HepG2 (cell line): Measurements from ENCODE around the gene ADRM1. TPM values are rescaled to one million over a fixed set of nuclear protein-coding genes. Genes with fewer than 3 reads are reported as not detected.

Experiments used
- CBX5 ChIP-seq: sonication (generic); formaldehyde crosslinking; IDR thresholded peaks from 2 replicates; pipeline ENCODE4 v1.4.0; 2020; ENCODE audit warnings: missing genetic modification reagents, borderline replicate concordance
- CC2D1A ChIP-seq: sonication (generic); formaldehyde crosslinking; IDR thresholded peaks from 2 replicates; pipeline ENCODE4 v1.8.1; 2023; ENCODE audit warnings: mild to moderate bottlenecking, missing genetic modification reagents
- CSRNP2 ChIP-seq: sonication (generic); formaldehyde crosslinking; conservative IDR thresholded peaks from 2 replicates; pipeline ENCODE4 v1.8.0; 2022; ENCODE audit warnings: low read depth, missing genetic modification reagents
- GATA4 ChIP-seq: sonication (generic); IDR thresholded peaks from 2 replicates; pipeline ENCODE4 v1.6.1; 2016; ENCODE audit warnings: antibody characterized with exemption, low read depth, borderline replicate concordance
- HOXD1 ChIP-seq: sonication (generic); formaldehyde crosslinking; IDR thresholded peaks from 2 replicates; pipeline ENCODE4 v1.5.0; 2020; ENCODE audit warnings: missing genetic modification reagents
- KAT2B ChIP-seq: fragments of 150-350 bp; IDR thresholded peaks from 2 replicates; pipeline ENCODE4 v1.6.1; 2014; ENCODE audit warnings: low read depth, low read length, borderline replicate concordance
- KDM4B ChIP-seq: sonication (generic); formaldehyde crosslinking; IDR thresholded peaks from 2 replicates; pipeline ENCODE4 v1.4.0; 2020; ENCODE audit warnings: missing genetic modification reagents
- KMT2B ChIP-seq: IDR thresholded peaks from 2 replicates; pipeline ENCODE4 v1.6.1; 2016; ENCODE audit warnings: missing genetic modification reagents, missing compliant biosample characterization
- MAFG ChIP-seq: sonication (generic); formaldehyde crosslinking; IDR thresholded peaks from 2 replicates; pipeline ENCODE4 v1.5.1; 2020; ENCODE audit warnings: mild to moderate bottlenecking, missing genetic modification reagents
- MXD3 ChIP-seq: IDR thresholded peaks from 2 replicates; pipeline ENCODE4 v1.6.1; 2016; ENCODE audit warnings: mild to moderate bottlenecking, missing biosample characterization, missing genetic modification reagents
- MYNN ChIP-seq: sonication (generic); formaldehyde crosslinking; IDR thresholded peaks from 2 replicates; pipeline ENCODE4 v1.4.0; 2020; ENCODE audit warnings: mild to moderate bottlenecking, low read depth, missing genetic modification reagents
- MYPOP ChIP-seq: sonication (generic); formaldehyde crosslinking; IDR thresholded peaks from 2 replicates; pipeline ENCODE4 v1.8.1; 2023; ENCODE audit warnings: mild to moderate bottlenecking, moderate library complexity, missing genetic modification reagents
- PAX8 ChIP-seq: sonication (generic); formaldehyde crosslinking; IDR thresholded peaks from 2 replicates; pipeline ENCODE4 v1.8.0; 2022; ENCODE audit warnings: mild to moderate bottlenecking, missing genetic modification reagents, borderline replicate concordance
- RXRB ChIP-seq: IDR thresholded peaks from 2 replicates; pipeline ENCODE4 v1.6.1; 2016; ENCODE audit warnings: borderline replicate concordance, missing genetic modification reagents, missing compliant biosample characterization
- SMAD3 ChIP-seq: sonication (generic); formaldehyde crosslinking; IDR thresholded peaks from 2 replicates; pipeline ENCODE4 v1.4.0; 2020; ENCODE audit warnings: missing genetic modification reagents
- SNAPC5 ChIP-seq: sonication (generic); formaldehyde crosslinking; IDR thresholded peaks from 2 replicates; pipeline ENCODE4 v1.8.1; 2023; ENCODE audit warnings: mild to moderate bottlenecking, missing genetic modification reagents, borderline replicate concordance
- SOX5 ChIP-seq: IDR thresholded peaks from 2 replicates; pipeline ENCODE4 v1.6.1; 2016; ENCODE audit warnings: borderline replicate concordance
- SP5 ChIP-seq: IDR thresholded peaks from 2 replicates; pipeline ENCODE4 v1.6.1; 2016; ENCODE audit warnings: low read depth, borderline replicate concordance
- TAF15 ChIP-seq: fragments of 200-400 bp; formaldehyde crosslinking; IDR thresholded peaks from one replicate; pipeline ENCODE4 v1.6.1; 2018; ENCODE audit warnings: mild to moderate bottlenecking, low read depth, low read length; ENCODE audit not compliant: poor library complexity, severe bottlenecking
- USF2 ChIP-seq, 2 experiments: sonication (generic) in 1 of 2; formaldehyde crosslinking in 1 of 2; IDR thresholded peaks; 2 replicates each; pipeline versions ENCODE4 v1.5.1 to v1.6.1; 2011 to 2020; ENCODE audit warnings: borderline replicate concordance in 1 of 2, low read depth in 1 of 2, low read length in 1 of 2, mild to moderate bottlenecking in 1 of 2, missing genetic modification reagents in 1 of 2, moderate library complexity in 1 of 2
- ZC3H13 ChIP-seq: sonication (generic); formaldehyde crosslinking; IDR thresholded peaks from 2 replicates; pipeline ENCODE4 v1.8.1; 2023; ENCODE audit warnings: mild to moderate bottlenecking, missing genetic modification reagents, moderate library complexity
- ZNF180 ChIP-seq: sonication (generic); formaldehyde crosslinking; IDR thresholded peaks from 2 replicates; pipeline ENCODE4 v1.4.0; 2020; ENCODE audit warnings: low read depth, missing genetic modification reagents, borderline replicate concordance
- ZNF547 ChIP-seq: sonication (generic); formaldehyde crosslinking; IDR thresholded peaks from 2 replicates; pipeline ENCODE4 v1.5.1; 2020; ENCODE audit warnings: mild to moderate bottlenecking, missing genetic modification reagents
- ZNF576 ChIP-seq: sonication (generic); formaldehyde crosslinking; IDR thresholded peaks from 2 replicates; pipeline ENCODE4 v1.4.0; 2020; ENCODE audit warnings: mild to moderate bottlenecking, missing genetic modification reagents
- ZSCAN21 ChIP-seq: sonication (generic); formaldehyde crosslinking; IDR thresholded peaks from 2 replicates; pipeline ENCODE4 v1.8.0; 2022; ENCODE audit warnings: mild to moderate bottlenecking, missing genetic modification reagents, moderate library complexity, borderline replicate concordance
- polyA plus RNA-seq, 8 experiments: library from polyadenylated mRNA; depleted of rRNA in 3 of 8; stranded (reverse) in 7 of 8; unstranded in 1 of 8; fragments of >200 nt; fragmentation: Illumina TruSeq in 4 of 8; extraction: Trizol in 4 of 8; gene quantifications; 2 replicates each; pipeline versions ENCODE4 v1.2.1 to v1.2.3, GENCODE V29; 2011 to 2016; ENCODE audit warnings: low read depth in 4 of 8, missing spikeins in 1 of 8, mixed read lengths in 1 of 8; ENCODE audit not compliant: insufficient read depth in 1 of 8
- total RNA-seq, 5 experiments: library from RNA; depleted of rRNA; stranded (reverse); fragments of >200 nt; fragmentation: Illumina TruSeq; extraction: Trizol; gene quantifications; 2 replicates each; pipeline ENCODE4 v1.2.3, GENCODE V29; 2016; ENCODE audit warnings: low read depth in 1 of 5

The ADRM1 gene
- total and polyA plus RNA-seq, 2 of the 13 experiments (the other 11 are each of a cell fraction or from before 2014, with no cell fraction given) = 92.9 to 154 TPM

- peak; percentile 89 for TF ChIP-seq MYPOP (CRISPR knock-in tag)
- TF ChIP-seq MXD3 (CRISPR knock-in tag) = peak; percentile 83
- TF ChIP-seq ZSCAN21 (CRISPR knock-in tag) = peak; percentile 85; the same call in 1 of the 2 replicates
- TF ChIP-seq ZNF576 (CRISPR knock-in tag) = peak; percentile 83; the same call in 1 of the 2 replicates
- TF ChIP-seq ZNF180 = no peak
- TF ChIP-seq USF2 (IDR thresholded peaks at IDR 0.05; ENCODE audit: low read depth, low read length) = no peak
- TF ChIP-seq USF2 (CRISPR knock-in tag; IDR thresholded peaks at IDR 0.05; ENCODE audit: borderline replicate concordance) = no peak
- peak; percentile 98 for TF ChIP-seq MYNN (CRISPR knock-in tag)
- peak; percentile 93 for TF ChIP-seq HOXD1
- TF ChIP-seq SP5 = peak; percentile 76; the same call in 1 of the 2 replicates
- TF ChIP-seq KAT2B = no peak
- TF ChIP-seq ZNF547 = peak; percentile 60
- TF ChIP-seq MAFG (CRISPR knock-in tag) = no peak
- TF ChIP-seq SNAPC5 (CRISPR knock-in tag) = no peak
- TF ChIP-seq CC2D1A (CRISPR knock-in tag) = peak; percentile 94; the same call in 1 of the 2 replicates
- no peak for TF ChIP-seq PAX8
- no peak for TF ChIP-seq GATA4
- peak; percentile 88 for TF ChIP-seq KDM4B (CRISPR knock-in tag)
- no peak for TF ChIP-seq ZC3H13 (CRISPR knock-in tag)
- TF ChIP-seq RXRB (CRISPR knock-in tag) = peak; percentile 89
- peak; percentile 86 for TF ChIP-seq SOX5 (CRISPR knock-in tag)
- no peak for TF ChIP-seq TAF15
- TF ChIP-seq CBX5 (CRISPR knock-in tag) = peak; percentile 99
- 0 out of 2 replicates have a peak, but pooled peaks have one; percentile 29 for TF ChIP-seq KMT2B
- no peak for TF ChIP-seq CSRNP2
- peak; percentile 94 for TF ChIP-seq SMAD3
Measured at GRCh38 chr20:62301773-62302340, 940 bp upstream of the ADRM1 start (continued).
